H1 (cell line): ENCODE results near the gene SLC37A2. TPM values are rescaled to one million over a fixed set of nuclear protein-coding genes. Genes with fewer than 3 reads are reported as not detected.
"Not testable (repeated sequence)": the region's sequence is repeated elsewhere in the genome, so short reads cannot be mapped to it uniquely, and the experiment has no call there.

Source experiments
- CTCF ChIA-PET: fragments of 300-600 bp; sonication (Branson Sonifier 250); formaldehyde crosslinking; loops from one replicate; lab custom pipeline; 2021; ENCODE audit not compliant: partially characterized antibody; lab: Charles Lee
- POLR2A ChIA-PET: fragments of 300-600 bp; sonication (Branson Sonifier 250); formaldehyde crosslinking; loops from one replicate; lab custom pipeline; 2021; ENCODE audit warnings: inconsistent platforms; ENCODE audit not compliant: partially characterized antibody; lab: Charles Lee
- DNase-seq, 2 experiments: peaks; one replicate each; pipeline versions ENCODE4 v3.0.0 to v3.0.0-alpha.2; 2010 to 2022; ENCODE audit warnings: low spot score in 2 of 2, low read depth in 1 of 2, mixed read lengths in 1 of 2
- FAIRE-seq: peaks from 2 replicates; lab custom pipeline; 2011; peaks lifted over from hg19 to GRCh38; lab: Jason Lieb, UNC
- H2AFZ ChIP-seq: 2 replicates; pipeline ENCODE4 v1.8.1; 2012; ENCODE audit warnings: low read length, inconsistent platforms
- H2AK5ac ChIP-seq: 2 replicates; pipeline ENCODE4 v1.6.1; 2013; ENCODE audit warnings: low read depth, low read length
- H2BK120ac ChIP-seq: replicated peaks from 2 replicates; pipeline ENCODE3; 2013; ENCODE audit warnings: low read depth, low read length, inconsistent platforms
- H2BK12ac ChIP-seq: 2 replicates; pipeline ENCODE4 v1.6.1; 2013; ENCODE audit warnings: low read depth, low read length
- H2BK15ac ChIP-seq: 2 replicates; pipeline ENCODE4 v1.6.1; 2013; ENCODE audit warnings: low read length
- H2BK20ac ChIP-seq: 2 replicates; pipeline ENCODE4 v1.6.1; 2013; ENCODE audit warnings: low read length
- H2BK5ac ChIP-seq: 2 replicates; pipeline ENCODE4 v1.6.1; 2013; ENCODE audit warnings: low read depth, low read length
- H3K14ac ChIP-seq: 2 replicates; pipeline ENCODE4 v1.6.1; 2013; ENCODE audit warnings: inconsistent platforms; ENCODE audit not compliant: insufficient read length
- H3K18ac ChIP-seq: 2 replicates; pipeline ENCODE4 v1.6.1; 2013; ENCODE audit warnings: low read length; ENCODE audit errors: extremely low read depth
- H3K23ac ChIP-seq: 2 replicates; pipeline ENCODE4 v1.6.1; 2013; ENCODE audit warnings: inconsistent platforms; ENCODE audit not compliant: insufficient read length
- H3K23me2 ChIP-seq: 2 replicates; pipeline ENCODE4 v1.6.1; 2013; ENCODE audit warnings: low read depth, low read length
- H3K27ac ChIP-seq: 2 replicates; pipeline ENCODE4 v1.6.1; 2011; ENCODE audit warnings: low read depth, low read length, inconsistent platforms
- H3K27me3 ChIP-seq, 4 experiments: replicated peaks in 1 of 4; 1 replicate in 1 of 4; 2 replicates in 3 of 4; pipeline versions ENCODE4 v1.6.1 to v1.8.1; 2011 to 2013; ENCODE audit warnings: low read length in 3 of 4, mild to moderate bottlenecking in 3 of 4, inconsistent platforms in 2 of 4, mixed read lengths in 2 of 4, moderate library complexity in 1 of 4; ENCODE audit not compliant: control insufficient read depth in 3 of 4, insufficient read depth in 3 of 4; ENCODE audit errors: extremely low read depth in 1 of 4
- H3K36me3 ChIP-seq, 4 experiments: 2 replicates each; pipeline versions ENCODE4 v1.6.1 to v1.8.1; 2011 to 2013; ENCODE audit warnings: mild to moderate bottlenecking in 4 of 4, low read length in 3 of 4, moderate library complexity in 2 of 4, control low read depth in 1 of 4, inconsistent platforms in 1 of 4; ENCODE audit not compliant: insufficient read depth in 4 of 4, control insufficient read depth in 2 of 4
- H3K4ac ChIP-seq: replicated peaks from 2 replicates; pipeline ENCODE3; 2013; ENCODE audit warnings: low read length, low read depth, mixed read lengths, inconsistent platforms; ENCODE audit not compliant: insufficient read length
- H3K4me1 ChIP-seq, 4 experiments: replicated peaks in 1 of 4; 1 replicate in 1 of 4; 2 replicates in 3 of 4; pipeline versions ENCODE4 v1.6.1 to v1.8.1; 2011 to 2013; ENCODE audit warnings: low read length in 3 of 4, inconsistent platforms in 2 of 4, mixed read lengths in 1 of 4; ENCODE audit not compliant: insufficient read depth in 4 of 4, control insufficient read depth in 3 of 4
- H3K4me2 ChIP-seq, 2 experiments: 2 replicates each; pipeline versions ENCODE4 v1.6.1 to v1.8.1; 2011 to 2013; ENCODE audit warnings: low read depth in 2 of 2, low read length in 2 of 2, control low read depth in 1 of 2, inconsistent platforms in 1 of 2, mild to moderate bottlenecking in 1 of 2; ENCODE audit not compliant: insufficient read depth in 1 of 2
- H3K4me3 ChIP-seq, 4 experiments: fragments of 200-600, 300-600 bp in 1 of 4; sonication (generic), shearing (Covaris generic), sonication (Bioruptor Twin) in 1 of 4; 2 replicates each; pipeline versions ENCODE4 v1.5.1 to v1.8.1; 2011 to 2016; ENCODE audit warnings: low read length in 4 of 4, low read depth in 3 of 4, control low read depth in 2 of 4, inconsistent platforms in 2 of 4, mild to moderate bottlenecking in 2 of 4, mixed read lengths in 1 of 4, moderate library complexity in 1 of 4; ENCODE audit not compliant: insufficient read depth in 2 of 4; ENCODE audit errors: extremely low read depth in 1 of 4
- H3K56ac ChIP-seq: replicated peaks from 2 replicates; pipeline ENCODE3; 2013; ENCODE audit warnings: low read depth, mild to moderate bottlenecking, mixed read lengths, low read length, inconsistent platforms; ENCODE audit not compliant: insufficient read length
- H3K79me1 ChIP-seq: 2 replicates; pipeline ENCODE4 v1.6.1; 2013; ENCODE audit warnings: low read depth, low read length, control low read depth
- H3K79me2 ChIP-seq, 2 experiments: 2 replicates each; pipeline versions ENCODE4 v1.6.1 to v1.8.1; 2012 to 2013; ENCODE audit warnings: low read length in 2 of 2, mild to moderate bottlenecking in 2 of 2, inconsistent platforms in 1 of 2; ENCODE audit not compliant: insufficient read depth in 2 of 2, control insufficient read depth in 1 of 2
- H3K9ac ChIP-seq, 4 experiments: replicated peaks in 1 of 4; 1 replicate in 1 of 4; 2 replicates in 3 of 4; pipeline versions ENCODE4 v1.6.1 to v1.8.1; 2011 to 2013; ENCODE audit warnings: low read depth in 3 of 4, low read length in 3 of 4, control low read depth in 2 of 4, mild to moderate bottlenecking in 2 of 4, moderate library complexity in 2 of 4, inconsistent platforms in 1 of 4; ENCODE audit errors: extremely low read depth in 1 of 4
- H3K9me3 ChIP-seq, 2 experiments: 2 replicates each; pipeline versions ENCODE4 v1.6.1 to v1.8.1; 2012 to 2013; ENCODE audit warnings: mild to moderate bottlenecking in 2 of 2, moderate library complexity in 2 of 2, control low read depth in 1 of 2, inconsistent platforms in 1 of 2, low read depth in 1 of 2, low read length in 1 of 2, mixed read lengths in 1 of 2; ENCODE audit not compliant: insufficient read depth in 2 of 2
- H4K20me1 ChIP-seq, 2 experiments: replicated peaks in 1 of 2; 2 replicates each; pipeline versions ENCODE3 to v1.8.1; 2011 to 2013; ENCODE audit warnings: inconsistent platforms in 2 of 2, low read length in 2 of 2, mild to moderate bottlenecking in 1 of 2; ENCODE audit not compliant: insufficient read depth in 2 of 2, control insufficient read depth in 1 of 2
- H4K5ac ChIP-seq: 2 replicates; pipeline ENCODE4 v1.6.1; 2013; ENCODE audit warnings: low read length, low read depth, mixed read lengths, inconsistent platforms; ENCODE audit not compliant: insufficient read length
- H4K8ac ChIP-seq: 2 replicates; pipeline ENCODE4 v1.8.0; 2013; ENCODE audit warnings: mild to moderate bottlenecking, moderate library complexity, low read length, inconsistent platforms; ENCODE audit not compliant: insufficient read depth; ENCODE audit errors: extremely low read depth
- H4K91ac ChIP-seq: replicated peaks from 2 replicates; pipeline ENCODE3; 2013; ENCODE audit warnings: low read length, mixed read lengths, inconsistent platforms; ENCODE audit not compliant: insufficient read length
- WGBS, 2 experiments: shearing (Covaris generic) in 1 of 2; methylation state at CpG; one replicate each; pipeline versions ENCODE4 v1.1.6 to v1.1.7; 2013 to 2015; ENCODE audit warnings: low lambda C conversion rate in 2 of 2, mixed read lengths in 2 of 2, inconsistent platforms in 1 of 2, low coverage in 1 of 2, missing lambda C conversion rate in 1 of 2; ENCODE audit not compliant: insufficient replicate concordance in 2 of 2, insufficient coverage in 1 of 2, insufficient read length in 1 of 2; ENCODE audit errors: extremely low coverage in 1 of 2, missing lambda C conversion rate in 1 of 2; 5-methylcytosine and 5-hydroxymethylcytosine counted together
- polyA plus RNA-seq, 7 experiments: library from polyadenylated mRNA; depleted of rRNA in 3 of 7; stranded (reverse) in 5 of 7; unstranded in 2 of 7; fragments of >200 nt in 5 of 7; fragments of 200-250 nt in 2 of 7; gene quantifications; 1 replicate in 5 of 7; 2 replicates in 1 of 7; 4 replicates in 1 of 7; pipeline versions ENCODE4 v1.2.1 to v1.2.3, GENCODE V29; 2011 to 2013; ENCODE audit warnings: missing spikeins in 2 of 7, mixed read lengths in 2 of 7
- total RNA-seq: library from RNA; stranded (reverse); fragmentation: NEBNext Ultra II Directional; extraction: Animal tissue kit (Norgen Biotek cat#: 25700); gene quantifications from 2 replicates; pipeline ENCODE4 v1.2.1, GENCODE V29; 2021

SLC37A2 gene
- total and polyA plus RNA-seq, 2 of the 8 experiments (the other 6 are each of a cell fraction or from before 2014, with no cell fraction given), result 1.3 to 1.9 TPM

- POLR2A ChIA-PET, H4K20me1 ChIP-seq, FAIRE-seq: not testable (repeated sequence)
Measured at GRCh38 chr11:125029431-125029830, 33.7 kb upstream of the SLC37A2 start.

More at GRCh38 chr11:125029431-125029830, 33.7 kb upstream of the SLC37A2 start:
- H3K36me3 ChIP-seq, H4K5ac ChIP-seq, H3K4me3 ChIP-seq, H3K14ac ChIP-seq, H4K91ac ChIP-seq, H3K79me2 ChIP-seq, H3K4me2 ChIP-seq, H3K4me1 ChIP-seq, H3K9me3 ChIP-seq, H4K8ac ChIP-seq, H3K18ac ChIP-seq, H3K79me1 ChIP-seq, H2BK20ac ChIP-seq, H2BK120ac ChIP-seq, H3K4ac ChIP-seq, H2BK5ac ChIP-seq, H3K56ac ChIP-seq, H2AK5ac ChIP-seq, H2AFZ ChIP-seq, CTCF ChIA-PET, H3K23me2 ChIP-seq, H3K23ac ChIP-seq, H3K27me3 ChIP-seq, H3K27ac ChIP-seq, H2BK15ac ChIP-seq, DNase-seq, H2BK12ac ChIP-seq, H3K9ac ChIP-seq: not testable (repeated sequence)
- WGBS, 2 experiments, result 82% methylated on average over 1 of the region's 1 CpG; no CpG with 5 or more reads in 1 of the 2 experiments
